ENCODE data around the gene COL6A3. TPM values are rescaled to one million over a fixed set of nuclear protein-coding genes. Genes with fewer than 3 reads are reported as not detected.

Gene COL6A3
- total RNA-seq, 1 experiment from 2014 or later = 1.2 TPM

- no peak overlapping the region for H3K9ac ChIP-seq (ENCODE audit: low read length)
- no peaks in the 10 kb centered on the region for H3K36me3 ChIP-seq (ENCODE audit: control insufficient read depth in 1 of 2, insufficient read depth in 2 of 2, low read length in 2 of 2)
- peaks cover 37% of the 10 kb centered on the region for H3K27me3 ChIP-seq (ENCODE audit: insufficient read depth, low read length)
- ATAC-seq = no peak
- no peaks in the 10 kb centered on the region for H3K79me2 ChIP-seq (ENCODE audit: insufficient read depth, low read length)
- peaks cover 0 to 3% of the 10 kb centered on the region in 2 experiments; a peak in 1 of 4 replicates for H3K4me1 ChIP-seq (ENCODE audit: control insufficient read depth in 1 of 2, insufficient read depth in 2 of 2, low read length in 2 of 2)
- ChIA-PET POLR2A (interaction anchor here (1.1 kb wide), 1 partner anchor 9 kb away, joined by 3 read pairs; no protein-coding TSS in a partner anchor), RAD21 (ENCODE audit: low non-redundant PET in 1 of 2, low total read pairs in 2 of 2, uncharacterized antibody in 2 of 2, unreplicated experiment in 2 of 2) (no interaction called here), CTCF (interaction anchor here (1.2 kb wide), 1 partner anchor 9 kb away, joined by 6 read pairs; no protein-coding TSS in a partner anchor)
- H3K9me2 ChIP-seq (ENCODE audit: insufficient read depth) = no peaks in the 10 kb centered on the region
- H3K4me2 ChIP-seq (ENCODE audit: low read length) = no peak overlapping the region
- no peak overlapping the region for H3K4me3 ChIP-seq (replicated peaks in 1 of 2; ENCODE audit: low read depth in 1 of 2, low read length in 2 of 2)
- no peak overlapping the region for H2AFZ ChIP-seq (ENCODE audit: low read depth, low read length, poor library complexity, severe bottlenecking)
- TF ChIP-seq EZH2 (IDR thresholded peaks at IDR 0.05) = no peak
- no peak for TF ChIP-seq POLR2A (IDR thresholded peaks at IDR 0.05; ENCODE audit: borderline replicate concordance, extremely low read depth, insufficient read depth, insufficient read length)
- no peak for TF ChIP-seq CBX3 (IDR thresholded peaks at IDR 0.05; ENCODE audit: low read depth)
- no peak for TF ChIP-seq EZH2phosphoT487 (IDR thresholded peaks at IDR 0.05; ENCODE audit: borderline replicate concordance)
- TF ChIP-seq ELF1 (IDR thresholded peaks at IDR 0.05; ENCODE audit: borderline replicate concordance, low read depth) = no peak
- intact Hi-C loops (cut with micrococcal nuclease) = no loop called here
- BruUV-seq (replicated peaks) = no TSS peak
- no peaks in the 10 kb centered on the region for H3K9me3 ChIP-seq (ENCODE audit: control insufficient read depth in 1 of 2, insufficient read depth in 1 of 2, low read depth in 1 of 2, low read length in 2 of 2)
- no peak overlapping the region for H3K27ac ChIP-seq (ENCODE audit: low read depth, low read length)
- H4K20me1 ChIP-seq (ENCODE audit: insufficient read depth) = no peaks in the 10 kb centered on the region
- DNase-seq (ENCODE audit: low read depth, low spot score) = no peak
These were observed 1.3 kb downstream of the COL6A3 start for GRCh38 chr2:237412646-237412987.

- no peak overlapping the region for H2AFZ ChIP-seq (ENCODE audit: low read depth, low read length, poor library complexity, severe bottlenecking)
- no peaks in the 10 kb centered on the region for H3K36me3 ChIP-seq (ENCODE audit: control insufficient read depth in 1 of 2, insufficient read depth in 2 of 2, low read length in 2 of 2)
- ChIA-PET POLR2A (no interaction called here), RAD21 (ENCODE audit: low non-redundant PET in 1 of 2, low total read pairs in 2 of 2, uncharacterized antibody in 2 of 2, unreplicated experiment in 2 of 2) (no interaction called here), CTCF (interaction anchor here (1.3 to 2.9 kb wide), 2 partner anchors 10 to 246 kb away, joined by 12 to 18 read pairs; no protein-coding TSS in a partner anchor)
- no peak overlapping the region for H3K4me2 ChIP-seq (ENCODE audit: low read length)
- no peak for ATAC-seq
- H4K20me1 ChIP-seq (ENCODE audit: insufficient read depth) = no peaks in the 10 kb centered on the region
- no peak overlapping the region for H3K4me3 ChIP-seq (replicated peaks in 1 of 2; ENCODE audit: low read depth in 1 of 2, low read length in 2 of 2)
- no peaks in the 10 kb centered on the region for H3K79me2 ChIP-seq (ENCODE audit: insufficient read depth, low read length)
- no peak for TF ChIP-seq SP1 (IDR thresholded peaks at IDR 0.05; ENCODE audit: low read depth)
- TF ChIP-seq JUND (IDR thresholded peaks at IDR 0.05) = no peak
- no peak for TF ChIP-seq CEBPB (IDR thresholded peaks at IDR 0.05; ENCODE audit: low read depth)
- TF ChIP-seq MAX (IDR thresholded peaks at IDR 0.05) = no peak
- no peak for TF ChIP-seq YY1 (IDR thresholded peaks at IDR 0.05; ENCODE audit: extremely low read depth, insufficient replicate concordance, low read depth, low read length)
- no peak for TF ChIP-seq RAD21 (IDR thresholded peaks at IDR 0.05; ENCODE audit: low read depth)
- no peak for TF ChIP-seq ELF1 (IDR thresholded peaks at IDR 0.05; ENCODE audit: borderline replicate concordance, low read depth)
- TF ChIP-seq FOSL1 (IDR thresholded peaks at IDR 0.05; ENCODE audit: low read depth) = no peak
- no peak for TF ChIP-seq POLR2A (IDR thresholded peaks at IDR 0.05; ENCODE audit: borderline replicate concordance, extremely low read depth, insufficient read depth, insufficient read length)
- TF ChIP-seq ZBTB33 (IDR thresholded peaks at IDR 0.05; ENCODE audit: extremely low read depth, insufficient replicate concordance, low read length) = no peak
- TF ChIP-seq EGR1 (IDR thresholded peaks at IDR 0.05; ENCODE audit: low read depth) = no peak
- no peak for TF ChIP-seq EZH2phosphoT487 (IDR thresholded peaks at IDR 0.05; ENCODE audit: borderline replicate concordance)
- no peak for DNase-seq (ENCODE audit: low read depth, low spot score)
- no peak overlapping the region for H3K27ac ChIP-seq (ENCODE audit: low read depth, low read length)
- no peaks in the 10 kb centered on the region for H3K9me3 ChIP-seq (ENCODE audit: control insufficient read depth in 1 of 2, insufficient read depth in 1 of 2, low read depth in 1 of 2, low read length in 2 of 2)
- no peaks in the 10 kb centered on the region for H3K9me2 ChIP-seq (ENCODE audit: insufficient read depth)
- H3K4me1 ChIP-seq (ENCODE audit: control insufficient read depth in 1 of 2, insufficient read depth in 2 of 2, low read length in 2 of 2) = peaks cover 0 to 3% of the 10 kb centered on the region in 2 experiments; a peak in 1 of 4 replicates
- no TSS peak for BruUV-seq (replicated peaks)
- intact Hi-C loops (cut with micrococcal nuclease) = no loop called here
- H3K27me3 ChIP-seq (ENCODE audit: insufficient read depth, low read length) = peaks cover 37% of the 10 kb centered on the region
- no peak overlapping the region for H3K9ac ChIP-seq (ENCODE audit: low read length)
These were observed 2.1 kb downstream of the COL6A3 start for GRCh38 chr2:237411683-237412423.
